PC-3 (cell line): ENCODE measurements around the gene FIBCD1. TPM values are rescaled to one million over a fixed set of nuclear protein-coding genes. Genes with fewer than 3 reads are reported as not detected.
A peak's percentile ranks its signal among the peaks of the same experiment; 100 is the strongest.

Source experiments
- ATAC-seq: fragments of 200-7000 bp; cut with Tn5 transposase; 2 replicates; pipeline ENCODE4 v1.9.1; 2020; ENCODE audit warnings: mild to moderate bottlenecking, moderate library complexity
- BruUV-seq: library from RNA; stranded (reverse); fragments of 400-500 nt; replicated peaks from 2 replicates; lab custom pipeline; 2021; lab: Mats Ljungman, UMichigan
- CTCF ChIA-PET: fragments of 300-600 bp; sonication (Branson Sonifier 250); formaldehyde crosslinking; loops from one replicate; lab custom pipeline; 2022; ENCODE audit warnings: antibody characterized with exemption; lab: Charles Lee
- POLR2A ChIA-PET: fragments of 300-600 bp; sonication (Branson Sonifier 250); formaldehyde crosslinking; loops from one replicate; lab custom pipeline; 2022; ENCODE audit warnings: antibody characterized with exemption; ENCODE audit not compliant: unreplicated experiment; lab: Charles Lee
- DNase-seq: peaks from one replicate; pipeline ENCODE4 v3.0.0-alpha.2; 2015
- H2AFZ ChIP-seq: fragments of 300-600 bp; sonication (generic); 2 replicates; pipeline ENCODE4 v1.6.0; 2016; ENCODE audit warnings: antibody characterized with exemption, low read length
- H3F3A ChIP-seq: fragments of 300-600 bp; sonication (generic); one replicate; pipeline ENCODE4 v1.6.0; 2017; ENCODE audit warnings: antibody characterized with exemption, low read length, control low read depth, mild to moderate bottlenecking; ENCODE audit not compliant: unreplicated experiment
- H3K27ac ChIP-seq: fragments of 300-600 bp; sonication (generic); 2 replicates; pipeline ENCODE4 v1.5.1; 2016; ENCODE audit warnings: mild to moderate bottlenecking, low read length
- H3K27me3 ChIP-seq: fragments of 300-600 bp; sonication (generic); 2 replicates; pipeline ENCODE4 v1.6.1; 2016; ENCODE audit warnings: low read length, mixed read lengths
- H3K36me3 ChIP-seq: fragments of 300-600 bp; sonication (generic); 2 replicates; pipeline ENCODE4 v1.6.1; 2016; ENCODE audit warnings: low read depth, mixed run types, low read length, mixed read lengths
- H3K4me1 ChIP-seq: fragments of 300-600 bp; sonication (generic); 2 replicates; pipeline ENCODE4 v1.5.1; 2016; ENCODE audit warnings: low read length; ENCODE audit not compliant: insufficient read depth
- H3K4me2 ChIP-seq: fragments of 300-600 bp; sonication (generic); 2 replicates; pipeline ENCODE4 v1.6.0; 2016; ENCODE audit warnings: low read length
- H3K4me3 ChIP-seq: fragments of 300-600 bp; sonication (generic); 2 replicates; pipeline ENCODE4 v1.5.1; 2016; ENCODE audit warnings: mild to moderate bottlenecking, low read length, mixed read lengths
- H3K79me2 ChIP-seq: fragments of 300-600 bp; sonication (generic); 2 replicates; pipeline ENCODE4 v1.6.1; 2017; ENCODE audit warnings: low read length, mixed read lengths
- H3K9ac ChIP-seq: fragments of 300-600 bp; sonication (generic); 2 replicates; pipeline ENCODE4 v1.6.0; 2016; ENCODE audit warnings: mild to moderate bottlenecking, low read length
- H3K9me2 ChIP-seq: fragments of 300-600 bp; sonication (generic); replicated peaks from 2 replicates; pipeline ENCODE4 v1.6.1; 2016; ENCODE audit warnings: mixed run types, low read length, mixed read lengths
- H3K9me3 ChIP-seq: fragments of 300-600 bp; sonication (generic); 2 replicates; pipeline ENCODE4 v1.6.1; 2016; ENCODE audit warnings: low read length, mixed read lengths
- H4K20me1 ChIP-seq: fragments of 300-600 bp; sonication (generic); 2 replicates; pipeline ENCODE4 v1.6.1; 2016; ENCODE audit warnings: low read length, mixed read lengths
- EZH2 ChIP-seq: fragments of 300-600 bp; sonication (generic); IDR thresholded peaks from one replicate; pipeline ENCODE4 v1.6.1; 2017; ENCODE audit warnings: antibody characterized with exemption, mild to moderate bottlenecking, low read length; ENCODE audit not compliant: unreplicated experiment
- EZH2phosphoT487 ChIP-seq: fragments of 300-600 bp; sonication (generic); IDR thresholded peaks from 2 replicates; pipeline ENCODE4 v1.6.1; 2018; ENCODE audit warnings: mild to moderate bottlenecking, antibody characterized with exemption, low read length, borderline replicate concordance
- intact Hi-C: fragments of 100-400 bp; cut with micrococcal nuclease; formaldehyde crosslinking; loops from 2 replicates; pipeline ENCODE4 v1.9.0; 2023
- total RNA-seq: library from RNA; depleted of rRNA; stranded (reverse); fragments of >200 nt; gene quantifications from 2 replicates; pipeline ENCODE4 v1.2.3, GENCODE V29; 2014
- TF ChIP-seq, protein P1 (sequence below): fragments of 300-600 bp; sonication (generic); conservative IDR thresholded peaks from 2 replicates; pipeline ENCODE4 v1.5.1; 2017; ENCODE audit warnings: antibody characterized with exemption, low read depth, mild to moderate bottlenecking, low read length

Gene FIBCD1
- total RNA-seq, 1 experiment from 2014 or later: 8.9 TPM

DNA sequence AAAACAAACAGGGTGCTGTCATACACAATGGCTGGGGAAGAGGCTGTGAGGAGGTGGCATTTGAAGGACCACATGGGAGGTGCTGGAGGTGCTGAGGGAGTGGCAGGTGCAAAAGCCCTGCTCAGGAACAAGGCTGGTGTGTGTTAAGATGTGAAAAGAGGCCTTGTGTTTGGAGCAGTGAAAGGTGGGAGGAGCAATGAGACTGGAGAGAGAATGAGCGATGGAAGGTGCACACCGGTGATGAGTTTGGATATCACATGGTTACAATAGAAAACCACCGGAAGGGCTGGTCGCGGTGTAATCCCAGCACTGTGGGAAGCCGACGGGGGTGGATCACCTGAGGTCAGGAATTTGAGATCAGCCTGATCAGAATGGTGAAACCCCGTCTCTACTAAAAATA is 9.2 kb upstream of the FIBCD1 start:
- H3K9me2 ChIP-seq: no peaks in the 10 kb centered on the region
- H4K20me1 ChIP-seq: no peaks in the 10 kb centered on the region
- ChIA-PET POLR2A (no interaction called here), CTCF (no interaction called here)
- no peak overlapping the region for H3K4me2 ChIP-seq
- H3K4me3 ChIP-seq: no peak overlapping the region
- H3K79me2 ChIP-seq: no peaks in the 10 kb centered on the region
- no peak overlapping the region for H3K9ac ChIP-seq
- no peak overlapping the region for H2AFZ ChIP-seq
- no TSS peak for BruUV-seq
- no peaks in the 10 kb centered on the region for H3K27me3 ChIP-seq
- no peak overlapping the region for H3K27ac ChIP-seq
- H3F3A ChIP-seq: no peaks in the 10 kb centered on the region
- DNase-seq (no peak), ATAC-seq (no peak)
- intact Hi-C loops: loop anchor here (10.0 kb wide), 1 partner anchor 223 kb away; no protein-coding TSS in a partner anchor
- TF ChIP-seq, protein P1, sequence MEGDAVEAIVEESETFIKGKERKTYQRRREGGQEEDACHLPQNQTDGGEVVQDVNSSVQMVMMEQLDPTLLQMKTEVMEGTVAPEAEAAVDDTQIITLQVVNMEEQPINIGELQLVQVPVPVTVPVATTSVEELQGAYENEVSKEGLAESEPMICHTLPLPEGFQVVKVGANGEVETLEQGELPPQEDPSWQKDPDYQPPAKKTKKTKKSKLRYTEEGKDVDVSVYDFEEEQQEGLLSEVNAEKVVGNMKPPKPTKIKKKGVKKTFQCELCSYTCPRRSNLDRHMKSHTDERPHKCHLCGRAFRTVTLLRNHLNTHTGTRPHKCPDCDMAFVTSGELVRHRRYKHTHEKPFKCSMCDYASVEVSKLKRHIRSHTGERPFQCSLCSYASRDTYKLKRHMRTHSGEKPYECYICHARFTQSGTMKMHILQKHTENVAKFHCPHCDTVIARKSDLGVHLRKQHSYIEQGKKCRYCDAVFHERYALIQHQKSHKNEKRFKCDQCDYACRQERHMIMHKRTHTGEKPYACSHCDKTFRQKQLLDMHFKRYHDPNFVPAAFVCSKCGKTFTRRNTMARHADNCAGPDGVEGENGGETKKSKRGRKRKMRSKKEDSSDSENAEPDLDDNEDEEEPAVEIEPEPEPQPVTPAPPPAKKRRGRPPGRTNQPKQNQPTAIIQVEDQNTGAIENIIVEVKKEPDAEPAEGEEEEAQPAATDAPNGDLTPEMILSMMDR: no peak
- TF ChIP-seq EZH2phosphoT487: no peak
- TF ChIP-seq EZH2: no peak
- peaks cover 15% of the 10 kb centered on the region for H3K4me1 ChIP-seq
- H3K36me3 ChIP-seq: no peaks in the 10 kb centered on the region
- no peaks in the 10 kb centered on the region for H3K9me3 ChIP-seq

DNA sequence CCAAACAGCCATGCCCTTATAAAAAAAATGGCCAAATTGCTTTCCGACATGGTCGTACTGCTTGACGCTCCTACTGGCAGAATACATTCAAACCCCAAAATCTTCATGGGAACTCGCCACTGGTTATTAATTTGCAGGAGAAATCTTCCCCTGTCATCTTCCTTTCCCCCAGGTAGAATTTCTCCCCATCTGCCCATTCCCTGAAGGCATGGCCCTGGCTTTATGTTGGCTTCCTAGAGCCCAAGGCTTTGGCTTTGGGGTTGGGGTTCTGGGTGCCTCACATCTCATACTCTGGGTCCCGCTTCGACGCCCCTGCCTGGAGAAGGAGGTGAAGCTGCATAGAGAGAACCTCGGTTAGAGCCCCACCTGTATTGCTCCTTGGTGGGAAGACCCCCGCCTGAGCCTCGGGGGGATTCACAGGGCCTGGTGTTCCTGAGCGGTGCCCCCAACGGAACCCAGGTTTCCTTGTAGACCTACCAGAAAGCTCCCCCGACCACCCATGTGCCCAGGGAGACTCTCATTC is 8.6 kb upstream of the FIBCD1 start:
- H3K4me3 ChIP-seq: no peak overlapping the region
- CTCF ChIA-PET: interaction anchor here (0.7 kb wide), 1 partner anchor 48 kb away, joined by 3 read pairs; no protein-coding TSS in a partner anchor

More for the DNA sequence above, 8.6 kb upstream of the FIBCD1 start:
- Histone ChIP-seq H3K27me3 (no peaks in the 10 kb centered on the region), H3K27ac (no peak overlapping the region), H3K4me2 (peak overlapping the region; percentile 89), H3K9ac (no peak overlapping the region), H3K36me3 (no peaks in the 10 kb centered on the region), H3K9me3 (no peaks in the 10 kb centered on the region), H2AFZ (no peak overlapping the region), H3F3A (no peaks in the 10 kb centered on the region), H3K79me2 (no peaks in the 10 kb centered on the region), H3K4me1 (peaks cover 15% of the 10 kb centered on the region), H3K9me2 (no peaks in the 10 kb centered on the region), H4K20me1 (no peaks in the 10 kb centered on the region)
- POLR2A ChIA-PET: no interaction called here
- no TSS peak for BruUV-seq
- no peak for TF ChIP-seq EZH2phosphoT487
- TF ChIP-seq EZH2: no peak
- TF ChIP-seq, protein P1: no peak
- ATAC-seq (no peak), DNase-seq (no peak)
- intact Hi-C loops: loop anchor here (10.0 kb wide), 1 partner anchor 223 kb away; no protein-coding TSS in a partner anchor
